ENCODE data around the gene ABHD12.

The ABHD12 gene

GRCh38 chr20:25341716-25342680, 48.6 kb downstream of the ABHD12 start:
- Histone ChIP-seq H4K20me1 (ENCODE audit: insufficient read depth, low read length) (no peaks in the 10 kb centered on the region), H3K79me2 (ENCODE audit: insufficient read depth, low read length) (peaks cover 18% of the 10 kb centered on the region), H3K9me3 (ENCODE audit: low read length) (no peaks in the 10 kb centered on the region), H3K36me3 (ENCODE audit: insufficient read depth, low read length) (no peaks in the 10 kb centered on the region; the same call in 1 of the 2 replicates), H3K4me2 (ENCODE audit: low read length) (no peak overlapping the region), H3K9me2 (ENCODE audit: low read depth, low read length) (no peaks in the 10 kb centered on the region), H3F3A (ENCODE audit: insufficient read depth, low read length) (no peaks in the 10 kb centered on the region), H3K4me1 (ENCODE audit: insufficient read depth, low read length, severe bottlenecking) (peaks cover 22% of the 10 kb centered on the region), H3K9ac (ENCODE audit: low read length) (no peak overlapping the region), H3K4me3 (ENCODE audit: low read depth, low read length, poor library complexity, severe bottlenecking) (no peak overlapping the region), H3K27ac (ENCODE audit: low read depth, low read length, poor library complexity, severe bottlenecking) (no peak overlapping the region), H3K27me3 (ENCODE audit: insufficient read depth, low read length) (no peaks in the 10 kb centered on the region), H2AFZ (ENCODE audit: low read length) (no peak overlapping the region)
- no peak for TF ChIP-seq EZH2 (IDR thresholded peaks at IDR 0.05; ENCODE audit: borderline replicate concordance, low read length)
- TF ChIP-seq, protein P1, sequence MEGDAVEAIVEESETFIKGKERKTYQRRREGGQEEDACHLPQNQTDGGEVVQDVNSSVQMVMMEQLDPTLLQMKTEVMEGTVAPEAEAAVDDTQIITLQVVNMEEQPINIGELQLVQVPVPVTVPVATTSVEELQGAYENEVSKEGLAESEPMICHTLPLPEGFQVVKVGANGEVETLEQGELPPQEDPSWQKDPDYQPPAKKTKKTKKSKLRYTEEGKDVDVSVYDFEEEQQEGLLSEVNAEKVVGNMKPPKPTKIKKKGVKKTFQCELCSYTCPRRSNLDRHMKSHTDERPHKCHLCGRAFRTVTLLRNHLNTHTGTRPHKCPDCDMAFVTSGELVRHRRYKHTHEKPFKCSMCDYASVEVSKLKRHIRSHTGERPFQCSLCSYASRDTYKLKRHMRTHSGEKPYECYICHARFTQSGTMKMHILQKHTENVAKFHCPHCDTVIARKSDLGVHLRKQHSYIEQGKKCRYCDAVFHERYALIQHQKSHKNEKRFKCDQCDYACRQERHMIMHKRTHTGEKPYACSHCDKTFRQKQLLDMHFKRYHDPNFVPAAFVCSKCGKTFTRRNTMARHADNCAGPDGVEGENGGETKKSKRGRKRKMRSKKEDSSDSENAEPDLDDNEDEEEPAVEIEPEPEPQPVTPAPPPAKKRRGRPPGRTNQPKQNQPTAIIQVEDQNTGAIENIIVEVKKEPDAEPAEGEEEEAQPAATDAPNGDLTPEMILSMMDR (IDR thresholded peaks at IDR 0.05; ENCODE audit: low read length), result no peak

DNA sequence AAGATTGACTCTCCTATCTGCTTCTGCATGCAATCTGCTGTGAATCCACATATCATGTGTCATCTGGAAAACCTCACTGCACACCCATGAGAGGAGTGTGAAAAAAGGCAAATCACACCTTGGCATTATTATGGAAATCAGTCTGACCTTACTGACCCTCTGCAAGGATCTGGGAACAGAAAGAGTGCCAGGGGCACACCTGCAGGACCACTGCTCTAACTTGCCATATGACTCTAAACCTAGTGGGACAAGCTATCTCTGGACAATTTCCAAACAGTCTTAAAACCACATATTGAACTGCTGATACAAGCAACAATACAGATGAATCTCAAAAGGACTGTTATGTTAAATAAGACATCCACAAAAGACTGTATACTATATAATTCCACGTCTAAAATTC, 50.3 kb downstream of the ABHD12 start:
- Histone ChIP-seq H3K27ac (ENCODE audit: low read depth, low read length, poor library complexity, severe bottlenecking) (no peak overlapping the region), H2AFZ (ENCODE audit: low read length) (no peak overlapping the region), H3K79me2 (ENCODE audit: insufficient read depth, low read length) (peaks cover 18% of the 10 kb centered on the region), H3K4me3 (ENCODE audit: low read depth, low read length, poor library complexity, severe bottlenecking) (no peak overlapping the region), H3K9ac (ENCODE audit: low read length) (no peak overlapping the region), H3K4me2 (ENCODE audit: low read length) (no peak overlapping the region), H3K9me2 (ENCODE audit: low read depth, low read length) (no peaks in the 10 kb centered on the region), H3K9me3 (ENCODE audit: low read length) (no peaks in the 10 kb centered on the region; the same call in 1 of the 2 replicates), H3F3A (ENCODE audit: insufficient read depth, low read length) (no peaks in the 10 kb centered on the region), H4K20me1 (ENCODE audit: insufficient read depth, low read length) (no peaks in the 10 kb centered on the region), H3K36me3 (ENCODE audit: insufficient read depth, low read length) (no peaks in the 10 kb centered on the region; the same call in 1 of the 2 replicates), H3K4me1 (ENCODE audit: insufficient read depth, low read length, severe bottlenecking) (peaks cover 22% of the 10 kb centered on the region), H3K27me3 (ENCODE audit: insufficient read depth, low read length) (no peaks in the 10 kb centered on the region)
- TF ChIP-seq, protein P1 (IDR thresholded peaks at IDR 0.05; ENCODE audit: low read length), result no peak
- TF ChIP-seq EZH2 (IDR thresholded peaks at IDR 0.05; ENCODE audit: borderline replicate concordance, low read length), result no peak

DNA sequence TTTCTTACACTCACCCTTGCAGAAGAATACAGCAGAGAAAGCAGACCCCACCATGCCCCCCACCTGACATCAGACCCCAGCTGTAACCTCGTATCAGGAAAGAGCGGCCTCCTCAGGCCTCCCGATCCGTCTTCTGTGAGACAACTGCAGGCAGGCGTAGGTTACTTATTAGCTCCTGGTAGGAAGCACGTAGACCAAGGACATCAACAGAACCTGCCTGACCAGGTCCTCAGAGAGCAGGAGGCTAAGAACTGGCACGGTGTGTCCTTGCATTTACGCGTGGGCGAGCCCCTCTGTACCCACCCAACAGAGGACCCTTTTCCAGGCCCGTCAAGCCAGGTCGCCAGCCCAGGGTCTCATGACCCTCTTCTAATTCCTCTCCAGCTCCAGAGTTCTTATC, 51.0 kb downstream of the ABHD12 start:
- TF ChIP-seq EZH2 (IDR thresholded peaks at IDR 0.05; ENCODE audit: borderline replicate concordance, low read length), result no peak
- TF ChIP-seq, protein P1 (IDR thresholded peaks at IDR 0.05; ENCODE audit: low read length), result no peak
- H3F3A ChIP-seq (ENCODE audit: insufficient read depth, low read length), result no peaks in the 10 kb centered on the region
- H3K36me3 ChIP-seq (ENCODE audit: insufficient read depth, low read length), result no peaks in the 10 kb centered on the region; the same call in 1 of the 2 replicates
- H3K4me3 ChIP-seq (ENCODE audit: low read depth, low read length, poor library complexity, severe bottlenecking), result no peak overlapping the region
- no peak overlapping the region for H2AFZ ChIP-seq (ENCODE audit: low read length)
- no peak overlapping the region for H3K27ac ChIP-seq (ENCODE audit: low read depth, low read length, poor library complexity, severe bottlenecking)
- peaks cover 18% of the 10 kb centered on the region for H3K79me2 ChIP-seq (ENCODE audit: insufficient read depth, low read length)
- H3K9ac ChIP-seq (ENCODE audit: low read length), result no peak overlapping the region
- no peaks in the 10 kb centered on the region; the same call in 1 of the 2 replicates for H3K9me3 ChIP-seq (ENCODE audit: low read length)
- H3K9me2 ChIP-seq (ENCODE audit: low read depth, low read length), result no peaks in the 10 kb centered on the region
- H3K4me1 ChIP-seq (ENCODE audit: insufficient read depth, low read length, severe bottlenecking), result peaks cover 22% of the 10 kb centered on the region
- H3K4me2 ChIP-seq (ENCODE audit: low read length), result no peak overlapping the region
- H3K27me3 ChIP-seq (ENCODE audit: insufficient read depth, low read length), result no peaks in the 10 kb centered on the region
- H4K20me1 ChIP-seq (ENCODE audit: insufficient read depth, low read length), result no peaks in the 10 kb centered on the region

Data from OCI-LY1 (cell line).